SK-N-SH (cell line): ENCODE measurements around the gene NPEPL1.

Source experiments
- CHD2 ChIP-seq: fragments of 150-350 bp; IDR thresholded peaks from 2 replicates; pipeline ENCODE4 v1.6.1; 2018; ENCODE audit warnings: low read length; ENCODE audit not compliant: partially characterized antibody
- CTCF ChIP-seq: fragments of 200-600 bp; sonication (generic); IDR thresholded peaks from 2 replicates; pipeline ENCODE4 v1.6.1; 2017; ENCODE audit warnings: antibody characterized with exemption, mild to moderate bottlenecking, moderate library complexity
- EP300 ChIP-seq, 2 experiments: IDR thresholded peaks; 2 replicates each; pipeline versions ENCODE4 v1.4.0 to v1.6.1; 2012; ENCODE audit warnings: borderline replicate concordance in 1 of 2, low read depth in 1 of 2, low read length in 1 of 2
- EZH2phosphoT487 ChIP-seq: fragments of 200-600 bp; sonication (generic); IDR thresholded peaks from 2 replicates; pipeline ENCODE4 v1.6.1; 2017; ENCODE audit warnings: low read depth, mixed run types, mild to moderate bottlenecking, antibody characterized with exemption, moderate library complexity, borderline replicate concordance

GRCh38 chr20:58657986-58658385 is 34.6 kb upstream of the NPEPL1 start:
- no peak for TF ChIP-seq EZH2phosphoT487
- TF ChIP-seq EP300 (IDR thresholded peaks at IDR 0.05; ENCODE audit: borderline replicate concordance in 1 of 2, low read depth in 1 of 2, low read length in 1 of 2), result no peak
- no peak for TF ChIP-seq CTCF
- TF ChIP-seq CHD2, result no peak
